ENCODE results near the gene RAPGEF5.

- TF ChIP-seq CTCF (conservative IDR thresholded peaks at IDR 0.05; ENCODE audit: low read depth, low read length) = no peak
- no peak for TF ChIP-seq EZH2 (IDR thresholded peaks at IDR 0.05; ENCODE audit: low read length, unreplicated experiment)
Observed at GRCh38 chr7:22269963-22270362, 87.0 kb downstream of the RAPGEF5 start.

Measured in PC-3 (cell line).